MG63 (cell line): ENCODE results near the gene IQCM. TPM values are rescaled to one million over a fixed set of nuclear protein-coding genes. Genes with fewer than 3 reads are reported as not detected.
"Not testable (repeated sequence)": the region's sequence is repeated elsewhere in the genome, so short reads cannot be mapped to it uniquely, and the experiment has no call there.

ENCODE experiments used
- DNase-seq: peaks from one replicate; pipeline ENCODE4 v3.0.0-alpha.2; 2020
- H3K27me3 ChIP-seq: fragments of 250-450 bp; sonication (Bioruptor Pico); 2 replicates; pipeline ENCODE4 v1.5.1; 2020; ENCODE audit warnings: mild to moderate bottlenecking, moderate library complexity
- H3K36me3 ChIP-seq: fragments of 250-450 bp; sonication (Bioruptor Pico); 2 replicates; pipeline ENCODE4 v1.5.1; 2020; ENCODE audit warnings: mild to moderate bottlenecking, moderate library complexity
- H3K4me3 ChIP-seq: fragments of 250-450 bp; sonication (Bioruptor Pico); 2 replicates; pipeline ENCODE4 v1.5.1; 2020; ENCODE audit warnings: mild to moderate bottlenecking, moderate library complexity
- H3K9me3 ChIP-seq: fragments of 250-450 bp; sonication (Bioruptor Pico); 2 replicates; pipeline ENCODE4 v1.5.1; 2020; ENCODE audit warnings: mild to moderate bottlenecking, moderate library complexity
- total RNA-seq: library from RNA; depleted of rRNA; stranded (reverse); fragments of >200 nt; shearing (Covaris generic); gene quantifications from 2 replicates; pipeline ENCODE4 v1.2.3, GENCODE V29; 2014; ENCODE audit warnings: low replicate concordance

IQCM gene
- total RNA-seq, 1 experiment from 2014 or later, result not detected

GRCh38 chr4:149489321-149489720, 326.3 kb downstream of the IQCM start:
- DNase-seq, result no peak
- H3K27me3 ChIP-seq, result no peaks in the 10 kb centered on the region
- no peaks in the 10 kb centered on the region for H3K9me3 ChIP-seq
- H3K36me3 ChIP-seq, result no peaks in the 10 kb centered on the region
- no peak overlapping the region for H3K4me3 ChIP-seq

DNA sequence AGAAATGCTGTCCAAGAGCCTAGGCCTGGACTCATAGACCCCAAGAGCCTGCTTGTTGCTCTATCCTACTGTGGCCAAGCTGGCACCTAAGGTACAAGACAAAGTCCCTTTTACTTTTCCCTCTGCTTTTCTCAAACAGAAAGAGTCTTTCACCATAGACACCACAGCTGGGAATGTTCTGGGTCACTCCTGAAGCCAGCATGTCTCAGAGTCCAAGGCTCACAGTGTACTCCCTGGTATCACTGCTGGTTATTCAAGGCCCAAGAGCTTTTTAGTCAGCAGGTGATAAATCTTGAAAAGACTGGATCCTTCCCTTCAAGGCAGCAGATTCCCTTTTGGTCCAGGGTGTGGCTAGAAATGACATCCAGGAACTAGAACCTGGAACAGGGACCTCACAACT, 328.8 kb downstream of the IQCM start:
- H3K27me3 ChIP-seq, result no peaks in the 10 kb centered on the region
- H3K9me3 ChIP-seq, result no peaks in the 10 kb centered on the region

GRCh38 chr4:149468669-149469068, 347.0 kb downstream of the IQCM start:
- not testable (repeated sequence) for H3K27me3 ChIP-seq, H3K4me3 ChIP-seq, H3K9me3 ChIP-seq, H3K36me3 ChIP-seq, DNase-seq

More for the DNA sequence above, 328.8 kb downstream of the IQCM start:
- H3K36me3 ChIP-seq, result no peaks in the 10 kb centered on the region
- no peak overlapping the region for H3K4me3 ChIP-seq
- DNase-seq, result no peak

- Histone ChIP-seq H3K27me3 (no peaks in the 10 kb centered on the region), H3K36me3 (no peaks in the 10 kb centered on the region), H3K4me3 (no peak overlapping the region), H3K9me3 (no peaks in the 10 kb centered on the region)
- DNase-seq, result no peak
Measured at GRCh38 chr4:149466446-149466845, 349.2 kb downstream of the IQCM start.

GRCh38 chr4:149465955-149466354, 349.7 kb downstream of the IQCM start:
- H3K36me3 ChIP-seq, result no peaks in the 10 kb centered on the region
- H3K9me3 ChIP-seq, result no peaks in the 10 kb centered on the region
- no peaks in the 10 kb centered on the region for H3K27me3 ChIP-seq
- no peak for DNase-seq
- no peak overlapping the region for H3K4me3 ChIP-seq

GRCh38 chr4:149443537-149443936, 372.1 kb downstream of the IQCM start:
- Histone ChIP-seq H3K27me3 (no peaks in the 10 kb centered on the region), H3K4me3 (no peak overlapping the region), H3K9me3 (no peaks in the 10 kb centered on the region), H3K36me3 (no peaks in the 10 kb centered on the region)
- DNase-seq, result no peak

GRCh38 chr4:149441338-149441737, 374.3 kb downstream of the IQCM start:
- Histone ChIP-seq H3K4me3 (no peak overlapping the region), H3K27me3 (no peaks in the 10 kb centered on the region), H3K9me3 (no peaks in the 10 kb centered on the region), H3K36me3 (no peaks in the 10 kb centered on the region)
- no peak for DNase-seq

DNA sequence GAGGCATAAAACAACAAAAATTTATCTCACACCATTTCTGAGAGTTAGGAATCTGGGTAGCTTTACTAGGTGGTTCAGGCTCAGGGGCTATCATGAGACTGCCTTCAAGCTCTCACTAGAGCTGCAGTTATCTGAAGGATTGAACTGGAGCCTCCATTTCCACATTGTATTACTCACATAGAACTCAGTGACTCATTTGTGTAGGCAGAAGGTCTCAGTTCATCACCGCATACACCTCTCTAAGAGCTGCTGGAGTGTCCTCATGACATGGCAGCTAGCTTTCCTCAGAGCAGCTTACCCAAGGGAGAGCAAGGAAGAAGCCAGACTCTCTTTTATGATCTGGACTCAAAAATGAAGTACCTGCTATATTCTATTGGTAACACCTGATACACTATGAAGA, 389.2 kb downstream of the IQCM start:
- no peaks in the 10 kb centered on the region for H3K36me3 ChIP-seq
- no peak overlapping the region for H3K4me3 ChIP-seq
- no peak for DNase-seq
- H3K9me3 ChIP-seq, result no peaks in the 10 kb centered on the region
- no peaks in the 10 kb centered on the region for H3K27me3 ChIP-seq

DNA sequence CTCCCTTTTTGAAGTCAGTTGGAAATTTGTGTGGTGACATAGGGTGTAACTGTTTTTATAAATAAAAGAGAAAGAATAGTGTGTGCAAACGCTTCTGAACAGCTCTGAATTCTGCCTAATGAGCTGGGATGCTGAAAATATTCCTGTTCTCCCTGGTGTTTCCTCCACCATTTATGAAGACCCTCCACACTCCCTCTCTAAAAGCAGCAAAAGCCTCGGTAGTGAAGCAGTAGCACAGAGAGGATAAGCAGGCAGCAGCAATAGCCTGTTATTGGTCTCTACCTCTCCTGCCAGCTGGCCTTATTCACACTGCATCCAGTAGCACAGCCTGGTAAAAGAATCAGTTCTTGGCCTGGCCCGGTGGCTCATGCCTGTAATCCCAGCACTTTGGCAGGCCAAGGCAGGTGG, 406.1 kb downstream of the IQCM start:
- Histone ChIP-seq H3K9me3 (no peaks in the 10 kb centered on the region), H3K27me3 (no peaks in the 10 kb centered on the region), H3K36me3 (no peaks in the 10 kb centered on the region), H3K4me3 (no peak overlapping the region)
- DNase-seq, result peak; percentile 65

DNA sequence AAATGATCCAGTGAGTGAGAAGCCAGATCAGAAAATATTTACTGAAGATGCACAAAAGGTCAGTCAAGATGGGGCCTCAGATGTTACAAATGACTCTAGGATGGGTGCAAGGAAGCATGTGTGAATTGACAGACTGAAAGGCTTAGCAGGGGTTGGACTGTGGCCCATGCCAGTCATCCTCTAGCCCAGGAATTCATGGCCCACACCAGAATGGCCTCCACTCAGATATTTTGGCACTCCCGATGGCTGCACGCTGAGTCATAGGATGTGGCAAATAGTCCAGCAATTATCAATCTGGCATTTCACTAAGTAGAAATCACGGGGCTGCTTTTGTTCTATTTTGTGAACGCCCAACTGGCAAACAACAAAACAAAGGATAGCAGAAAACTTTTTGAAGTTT, 406.5 kb downstream of the IQCM start:
- Histone ChIP-seq H3K27me3 (no peaks in the 10 kb centered on the region), H3K4me3 (no peak overlapping the region), H3K9me3 (no peaks in the 10 kb centered on the region), H3K36me3 (no peaks in the 10 kb centered on the region)
- peak; percentile 93 for DNase-seq

DNA sequence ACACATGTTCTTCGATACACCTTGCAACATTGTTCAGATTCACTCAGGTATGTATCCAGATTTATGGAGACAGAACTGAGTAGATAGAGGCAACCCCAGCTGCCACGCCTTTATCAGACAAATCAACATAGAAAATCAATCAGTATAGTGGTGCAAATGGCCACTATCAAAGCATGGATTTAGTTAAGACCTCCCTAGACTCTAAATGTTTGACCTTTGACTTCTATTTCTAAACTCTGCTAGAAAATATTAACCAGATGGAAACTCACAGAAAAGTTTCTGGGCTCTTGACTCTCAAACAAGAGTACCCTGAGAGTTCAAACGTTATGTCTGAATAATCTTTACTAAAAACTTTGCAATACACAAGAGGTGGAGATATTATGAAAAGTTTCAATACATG, 411.5 kb downstream of the IQCM start:
- Histone ChIP-seq H3K4me3 (no peak overlapping the region), H3K27me3 (no peaks in the 10 kb centered on the region), H3K36me3 (no peaks in the 10 kb centered on the region), H3K9me3 (no peaks in the 10 kb centered on the region)
- DNase-seq, result no peak

- no peak overlapping the region for H3K4me3 ChIP-seq
- no peaks in the 10 kb centered on the region for H3K9me3 ChIP-seq
- no peaks in the 10 kb centered on the region for H3K36me3 ChIP-seq
- no peaks in the 10 kb centered on the region for H3K27me3 ChIP-seq
- no peak for DNase-seq
Measured at GRCh38 chr4:149403081-149403480, 412.6 kb downstream of the IQCM start.

DNA sequence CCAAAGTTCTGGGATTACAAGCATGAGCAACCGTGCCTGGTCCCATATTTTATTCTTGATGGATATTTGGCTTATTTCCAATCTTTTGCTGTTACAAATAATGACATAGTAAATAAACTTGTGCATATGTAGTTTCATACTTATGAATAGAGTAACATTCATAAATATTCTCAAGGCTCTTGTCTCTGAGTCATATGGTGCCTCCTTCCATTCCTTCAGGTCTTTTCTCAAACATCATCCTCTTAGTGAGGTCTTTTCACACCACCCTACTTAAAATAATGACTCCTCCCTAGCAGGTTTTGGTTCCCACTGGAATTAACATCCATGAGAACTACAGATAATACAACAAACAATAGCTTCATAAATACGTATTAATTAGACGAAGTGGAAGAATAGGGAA, 416.6 kb downstream of the IQCM start:
- Histone ChIP-seq H3K4me3 (no peak overlapping the region), H3K36me3 (no peaks in the 10 kb centered on the region), H3K27me3 (no peaks in the 10 kb centered on the region), H3K9me3 (no peaks in the 10 kb centered on the region)
- DNase-seq, result no peak

DNA sequence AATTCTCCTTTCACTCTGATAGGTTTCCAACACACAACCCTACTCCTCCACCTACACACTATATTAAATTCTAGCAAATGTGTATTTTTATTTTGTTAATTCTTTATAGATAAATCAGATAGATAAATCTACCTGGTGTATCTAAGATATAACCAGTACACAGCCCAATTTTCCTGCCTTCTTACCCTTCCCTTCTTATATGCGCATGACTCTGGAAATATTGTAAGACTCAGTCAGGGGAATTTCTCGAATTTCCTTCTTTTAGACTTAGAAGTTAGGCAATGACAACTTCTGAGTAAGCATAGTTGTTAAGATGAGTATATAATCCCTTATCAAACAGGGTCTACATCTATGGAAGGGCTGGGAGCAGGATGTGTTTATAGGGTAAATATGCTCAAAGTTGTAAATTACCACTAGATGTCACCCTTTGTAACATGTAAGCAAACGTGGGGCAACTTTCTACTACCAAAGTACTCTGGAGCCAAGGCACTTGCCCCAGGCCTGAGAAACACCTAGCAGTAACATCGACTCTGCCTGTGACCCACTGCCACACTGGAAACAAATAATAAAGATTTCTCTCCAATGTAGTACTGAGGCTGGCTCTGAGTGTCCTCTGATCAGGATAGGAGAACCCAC, 444.7 kb downstream of the IQCM start:
- Histone ChIP-seq H3K36me3 (no peaks in the 10 kb centered on the region), H3K4me3 (no peak overlapping the region), H3K27me3 (no peaks in the 10 kb centered on the region), H3K9me3 (no peaks in the 10 kb centered on the region)
- peak; percentile 2 for DNase-seq

GRCh38 chr4:149370002-149370401, 445.6 kb downstream of the IQCM start:
- Histone ChIP-seq H3K9me3 (no peaks in the 10 kb centered on the region), H3K4me3 (no peak overlapping the region), H3K27me3 (no peaks in the 10 kb centered on the region), H3K36me3 (no peaks in the 10 kb centered on the region)
- no peak for DNase-seq

DNA sequence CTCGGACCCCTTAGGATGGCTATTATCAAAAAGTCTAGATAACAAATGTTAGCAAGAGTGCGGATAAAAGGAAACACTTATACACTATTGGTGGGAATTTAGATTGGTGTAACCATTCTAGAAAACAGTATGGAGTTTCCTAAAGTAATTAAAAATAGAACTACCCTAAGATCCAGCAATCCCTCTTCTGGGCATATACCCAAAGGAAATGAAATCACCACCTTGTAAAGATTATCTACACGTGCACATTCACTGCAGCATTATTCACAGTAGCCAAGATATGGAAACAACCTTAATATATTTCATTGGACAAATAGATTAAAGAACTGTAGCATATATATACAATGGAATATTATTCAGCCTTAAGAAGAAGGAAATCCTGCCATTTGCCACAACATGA, 462.4 kb downstream of the IQCM start:
- no peak for DNase-seq
- H3K9me3 ChIP-seq, result peaks cover 2% of the 10 kb centered on the region; the same call in 1 of the 2 replicates

GRCh38 chr4:149349541-149349940, 466.1 kb downstream of the IQCM start:
- H3K27me3 ChIP-seq, result no peaks in the 10 kb centered on the region
- no peak for DNase-seq
- no peak overlapping the region for H3K4me3 ChIP-seq
- no peaks in the 10 kb centered on the region for H3K36me3 ChIP-seq
- H3K9me3 ChIP-seq, result peaks cover 2% of the 10 kb centered on the region; the same call in 1 of the 2 replicates

More for the DNA sequence above, 462.4 kb downstream of the IQCM start:
- no peak overlapping the region for H3K4me3 ChIP-seq
- H3K36me3 ChIP-seq, result no peaks in the 10 kb centered on the region
- H3K27me3 ChIP-seq, result no peaks in the 10 kb centered on the region

DNA sequence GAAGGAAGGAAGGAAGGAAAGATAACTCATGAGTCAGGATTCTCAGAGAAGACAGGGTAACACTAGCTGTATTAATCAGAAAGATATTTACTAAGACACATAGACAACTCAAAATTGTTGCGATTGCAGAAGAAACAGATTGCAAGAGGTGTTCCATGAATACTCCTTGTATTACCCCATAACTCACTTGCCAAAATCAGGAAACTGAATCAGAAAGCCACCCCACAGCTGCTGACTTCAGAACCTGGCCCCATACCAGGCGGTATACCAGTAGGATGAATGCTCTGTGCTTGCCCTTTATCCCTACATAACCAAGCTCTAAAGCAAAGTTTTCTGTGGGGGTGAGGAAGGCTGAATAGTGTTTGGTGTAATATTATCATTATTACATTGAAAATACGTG, 468.5 kb downstream of the IQCM start:
- H3K4me3 ChIP-seq, result no peak overlapping the region
- no peaks in the 10 kb centered on the region for H3K27me3 ChIP-seq
- H3K9me3 ChIP-seq, result no peaks in the 10 kb centered on the region
- H3K36me3 ChIP-seq, result no peaks in the 10 kb centered on the region
- DNase-seq, result no peak

DNA sequence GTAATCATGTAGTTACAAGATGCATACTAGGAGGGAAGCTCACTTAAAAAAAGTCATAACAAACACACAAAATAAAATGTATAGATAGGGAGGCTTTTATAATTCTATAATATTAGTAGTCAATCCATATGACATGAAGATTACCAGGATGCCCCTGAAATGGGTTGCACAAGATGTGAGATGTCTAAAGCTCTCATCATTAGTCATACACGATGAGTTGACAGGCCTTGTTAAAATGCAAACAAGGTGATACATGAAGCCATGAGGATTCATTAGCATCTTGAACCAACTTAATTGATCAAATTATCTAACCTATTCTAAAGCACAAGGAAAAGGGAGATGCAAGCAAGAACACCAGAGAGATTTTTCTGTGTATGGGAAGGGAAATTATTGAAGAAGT, 470.2 kb downstream of the IQCM start:
- Histone ChIP-seq H3K36me3 (no peaks in the 10 kb centered on the region), H3K4me3 (no peak overlapping the region), H3K27me3 (no peaks in the 10 kb centered on the region), H3K9me3 (no peaks in the 10 kb centered on the region)
- DNase-seq, result no peak
